ENCODE data around the gene CPS1.

CPS1 gene

GRCh38 chr2:210556329-210556980 lies at the start of gene CPS1:
CPS1 (plus strand) TSS chr2:210556599; CDS start chr2:210556734, 135 bp downstream.
- Histone ChIP-seq H3K9me3 (ENCODE audit: low read length) (no peaks in the 10 kb centered on the region), H2AFZ (ENCODE audit: low read depth, low read length) (no peak within 1 kb of the TSS), H3K36me3 (ENCODE audit: insufficient read depth, low read length) (no peaks in the 10 kb centered on the region), H3K4me3 (ENCODE audit: low read length) (no peak within 1 kb of the TSS), H3K4me1 (ENCODE audit: insufficient read depth, low read length) (peaks cover 5% of the 10 kb centered on the region), H3K27me3 (ENCODE audit: insufficient read depth, low read length) (no peaks in the 10 kb centered on the region)

- Histone ChIP-seq H3K4me1 (ENCODE audit: insufficient read depth, low read length) (no peaks in the 10 kb centered on the region), H3K4me3 (ENCODE audit: low read length) (no peak overlapping the region), H2AFZ (ENCODE audit: low read depth, low read length) (no peak overlapping the region)
These were observed 40.5 kb upstream of the CPS1 start for GRCh38 chr2:210515911-210516310.

GRCh38 chr2:210517264-210517663 lies 39.1 kb upstream of the CPS1 start:
- no peaks in the 10 kb centered on the region for H3K27me3 ChIP-seq (ENCODE audit: insufficient read depth, low read length)
- no peaks in the 10 kb centered on the region for H3K9me3 ChIP-seq (ENCODE audit: low read length)
- no peaks in the 10 kb centered on the region for H3K4me1 ChIP-seq (ENCODE audit: insufficient read depth, low read length)
- no peak overlapping the region for H3K4me3 ChIP-seq (ENCODE audit: low read length)
- H3K36me3 ChIP-seq (ENCODE audit: insufficient read depth, low read length), result no peaks in the 10 kb centered on the region
- H2AFZ ChIP-seq (ENCODE audit: low read depth, low read length), result no peak overlapping the region

More at GRCh38 chr2:210515911-210516310, 40.5 kb upstream of the CPS1 start:
- no peaks in the 10 kb centered on the region for H3K9me3 ChIP-seq (ENCODE audit: low read length)
- H3K36me3 ChIP-seq (ENCODE audit: insufficient read depth, low read length), result no peaks in the 10 kb centered on the region
- no peaks in the 10 kb centered on the region for H3K27me3 ChIP-seq (ENCODE audit: insufficient read depth, low read length)

DNA sequence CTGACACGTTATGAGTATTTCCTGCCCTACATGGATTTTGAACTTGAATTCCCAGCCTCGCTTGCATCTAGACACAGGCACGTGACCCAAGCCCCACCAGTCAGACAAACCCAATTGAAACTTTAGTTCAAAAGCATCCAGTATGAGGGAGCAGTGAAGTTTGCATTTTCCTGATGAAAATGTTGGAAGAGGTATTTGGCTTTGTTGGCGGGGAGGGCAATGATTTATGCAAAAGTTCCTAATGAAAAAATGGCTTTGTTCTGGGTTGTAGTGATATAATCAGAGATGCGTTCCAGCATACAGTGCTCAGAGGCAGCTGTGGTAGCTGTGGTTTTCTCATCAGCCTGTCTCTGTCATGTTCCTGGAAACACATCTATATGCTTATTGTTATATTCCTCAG lies 36.8 kb upstream of the CPS1 start:
- Histone ChIP-seq H3K9me3 (ENCODE audit: low read length) (no peaks in the 10 kb centered on the region), H3K36me3 (ENCODE audit: insufficient read depth, low read length) (no peaks in the 10 kb centered on the region), H3K27me3 (ENCODE audit: insufficient read depth, low read length) (no peaks in the 10 kb centered on the region), H2AFZ (ENCODE audit: low read depth, low read length) (no peak overlapping the region), H3K4me3 (ENCODE audit: low read length) (no peak overlapping the region), H3K4me1 (ENCODE audit: insufficient read depth, low read length) (no peaks in the 10 kb centered on the region)

GRCh38 chr2:210522399-210522798 lies 34.0 kb upstream of the CPS1 start:
- Histone ChIP-seq H3K4me1 (ENCODE audit: insufficient read depth, low read length) (no peaks in the 10 kb centered on the region), H2AFZ (ENCODE audit: low read depth, low read length) (no peak overlapping the region), H3K9me3 (ENCODE audit: low read length) (no peaks in the 10 kb centered on the region), H3K27me3 (ENCODE audit: insufficient read depth, low read length) (no peaks in the 10 kb centered on the region), H3K4me3 (ENCODE audit: low read length) (no peak overlapping the region), H3K36me3 (ENCODE audit: insufficient read depth, low read length) (no peaks in the 10 kb centered on the region)

- Histone ChIP-seq H2AFZ (ENCODE audit: low read depth, low read length) (no peak overlapping the region), H3K36me3 (ENCODE audit: insufficient read depth, low read length) (no peaks in the 10 kb centered on the region), H3K27me3 (ENCODE audit: insufficient read depth, low read length) (no peaks in the 10 kb centered on the region), H3K9me3 (ENCODE audit: low read length) (no peaks in the 10 kb centered on the region), H3K4me3 (ENCODE audit: low read length) (no peak overlapping the region), H3K4me1 (ENCODE audit: insufficient read depth, low read length) (no peaks in the 10 kb centered on the region)
These were observed 32.6 kb upstream of the CPS1 start for GRCh38 chr2:210523650-210524289.

GRCh38 chr2:210524533-210524932 lies 31.9 kb upstream of the CPS1 start:
- no peaks in the 10 kb centered on the region for H3K27me3 ChIP-seq (ENCODE audit: insufficient read depth, low read length)
- no peak overlapping the region for H3K4me3 ChIP-seq (ENCODE audit: low read length)
- H3K36me3 ChIP-seq (ENCODE audit: insufficient read depth, low read length), result no peaks in the 10 kb centered on the region
- no peak overlapping the region for H2AFZ ChIP-seq (ENCODE audit: low read depth, low read length)
- no peaks in the 10 kb centered on the region for H3K4me1 ChIP-seq (ENCODE audit: insufficient read depth, low read length)
- no peaks in the 10 kb centered on the region for H3K9me3 ChIP-seq (ENCODE audit: low read length)

DNA sequence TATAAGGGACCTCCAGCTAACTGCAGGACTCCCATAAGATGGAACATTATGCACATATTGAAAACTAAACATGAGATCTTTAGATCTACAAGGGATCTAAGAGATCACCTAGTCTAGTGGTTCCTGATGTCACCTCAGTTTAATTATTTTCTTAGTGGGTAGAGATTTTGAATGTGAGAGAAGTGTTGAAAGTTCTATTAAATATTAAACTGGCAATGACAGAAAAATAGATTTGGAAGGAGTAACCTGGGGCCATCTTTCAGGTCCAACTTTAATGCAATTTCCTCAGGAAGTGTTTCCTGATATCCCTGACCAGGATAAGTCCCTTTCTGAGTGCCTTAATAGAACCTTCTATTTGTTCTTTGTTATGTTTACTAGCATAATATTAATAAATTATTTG lies 29.1 kb upstream of the CPS1 start:
- Histone ChIP-seq H3K36me3 (ENCODE audit: insufficient read depth, low read length) (no peaks in the 10 kb centered on the region), H2AFZ (ENCODE audit: low read depth, low read length) (no peak overlapping the region), H3K9me3 (ENCODE audit: low read length) (no peaks in the 10 kb centered on the region), H3K4me1 (ENCODE audit: insufficient read depth, low read length) (no peaks in the 10 kb centered on the region), H3K4me3 (ENCODE audit: low read length) (no peak overlapping the region), H3K27me3 (ENCODE audit: insufficient read depth, low read length) (no peaks in the 10 kb centered on the region)

GRCh38 chr2:210528716-210529115 lies 27.7 kb upstream of the CPS1 start:
- H3K27me3 ChIP-seq (ENCODE audit: insufficient read depth, low read length), result no peaks in the 10 kb centered on the region

GRCh38 chr2:210531050-210531449 lies 25.3 kb upstream of the CPS1 start:
- H3K4me1 ChIP-seq (ENCODE audit: insufficient read depth, low read length), result no peaks in the 10 kb centered on the region
- H3K4me3 ChIP-seq (ENCODE audit: low read length), result no peak overlapping the region

More at GRCh38 chr2:210528716-210529115, 27.7 kb upstream of the CPS1 start:
- Histone ChIP-seq H2AFZ (ENCODE audit: low read depth, low read length) (no peak overlapping the region), H3K4me3 (ENCODE audit: low read length) (no peak overlapping the region), H3K9me3 (ENCODE audit: low read length) (no peaks in the 10 kb centered on the region), H3K36me3 (ENCODE audit: insufficient read depth, low read length) (no peaks in the 10 kb centered on the region), H3K4me1 (ENCODE audit: insufficient read depth, low read length) (no peaks in the 10 kb centered on the region)

GRCh38 chr2:210531482-210531881 lies 24.9 kb upstream of the CPS1 start:
- H3K9me3 ChIP-seq (ENCODE audit: low read length), result no peaks in the 10 kb centered on the region
- H2AFZ ChIP-seq (ENCODE audit: low read depth, low read length), result no peak overlapping the region
- no peak overlapping the region for H3K4me3 ChIP-seq (ENCODE audit: low read length)
- no peaks in the 10 kb centered on the region for H3K4me1 ChIP-seq (ENCODE audit: insufficient read depth, low read length)
- H3K36me3 ChIP-seq (ENCODE audit: insufficient read depth, low read length), result no peaks in the 10 kb centered on the region
- no peaks in the 10 kb centered on the region for H3K27me3 ChIP-seq (ENCODE audit: insufficient read depth, low read length)

More at GRCh38 chr2:210531050-210531449, 25.3 kb upstream of the CPS1 start:
- Histone ChIP-seq H3K36me3 (ENCODE audit: insufficient read depth, low read length) (no peaks in the 10 kb centered on the region), H2AFZ (ENCODE audit: low read depth, low read length) (no peak overlapping the region), H3K27me3 (ENCODE audit: insufficient read depth, low read length) (no peaks in the 10 kb centered on the region), H3K9me3 (ENCODE audit: low read length) (no peaks in the 10 kb centered on the region)

DNA sequence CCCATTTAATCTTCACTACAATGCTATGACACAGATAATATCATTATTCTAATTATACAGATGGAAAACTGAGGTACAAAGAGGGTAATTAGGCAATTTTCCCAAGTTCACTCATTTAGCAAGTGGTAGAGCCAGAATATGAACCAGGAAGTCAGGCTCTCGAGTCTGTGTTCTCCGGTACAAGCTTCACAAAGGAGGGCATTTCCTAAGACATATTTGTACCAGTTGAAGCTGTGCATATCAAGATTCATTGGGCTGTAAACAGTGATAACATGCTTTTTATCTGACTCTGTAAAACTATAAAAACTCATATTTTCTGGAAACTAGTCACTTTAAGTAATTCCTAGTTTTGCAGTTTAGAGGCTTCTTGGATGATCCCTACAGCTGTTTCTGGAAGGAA lies 23.0 kb upstream of the CPS1 start:
- no peaks in the 10 kb centered on the region for H3K36me3 ChIP-seq (ENCODE audit: insufficient read depth, low read length)
- H3K4me1 ChIP-seq (ENCODE audit: insufficient read depth, low read length), result no peaks in the 10 kb centered on the region

DNA sequence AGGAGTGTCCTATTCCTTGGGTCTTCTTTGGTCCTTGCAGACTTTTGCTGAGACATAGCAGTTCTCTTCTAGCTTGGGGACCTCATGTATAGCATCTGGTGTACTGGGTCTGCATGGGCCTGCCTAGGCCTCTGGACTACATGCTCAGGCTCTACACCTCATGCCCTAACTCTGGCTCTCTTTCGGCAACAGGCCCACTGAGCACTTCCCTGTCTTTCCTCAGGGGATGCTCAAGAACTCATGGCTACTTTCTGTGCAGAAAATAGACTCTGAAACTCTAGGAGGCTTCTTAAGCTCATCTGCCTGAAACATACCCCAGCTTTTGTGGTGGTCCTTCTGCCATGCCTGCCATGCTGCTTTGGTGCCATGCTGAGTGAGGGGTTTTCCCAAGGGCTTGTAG lies 21.5 kb upstream of the CPS1 start:
- H3K4me3 ChIP-seq (ENCODE audit: low read length), result no peak overlapping the region

More for the DNA sequence above, 23.0 kb upstream of the CPS1 start:
- Histone ChIP-seq H3K27me3 (ENCODE audit: insufficient read depth, low read length) (no peaks in the 10 kb centered on the region), H3K4me3 (ENCODE audit: low read length) (no peak overlapping the region), H3K9me3 (ENCODE audit: low read length) (no peaks in the 10 kb centered on the region), H2AFZ (ENCODE audit: low read depth, low read length) (no peak overlapping the region)

More for the DNA sequence above, 21.5 kb upstream of the CPS1 start:
- no peaks in the 10 kb centered on the region for H3K36me3 ChIP-seq (ENCODE audit: insufficient read depth, low read length)
- H3K27me3 ChIP-seq (ENCODE audit: insufficient read depth, low read length), result no peaks in the 10 kb centered on the region
- H3K4me1 ChIP-seq (ENCODE audit: insufficient read depth, low read length), result no peaks in the 10 kb centered on the region
- no peaks in the 10 kb centered on the region for H3K9me3 ChIP-seq (ENCODE audit: low read length)
- no peak overlapping the region for H2AFZ ChIP-seq (ENCODE audit: low read depth, low read length)

Measured in neuron (in vitro differentiated cells).